HG02885 (cell line): ENCODE measurements around the gene ASB7.
"Not testable (repeated sequence)": the region's sequence is repeated elsewhere in the genome, so short reads cannot be mapped to it uniquely, and the experiment has no call there.

Source experiments
- ATAC-seq: cut with Tn5 transposase; IDR thresholded peaks from one replicate; pipeline ENCODE4 v1.9.1; 2021; ENCODE audit warnings: mild to moderate bottlenecking; ENCODE audit not compliant: unreplicated experiment, poor library complexity

ASB7 gene

GRCh38 chr15:100642950-100643338 is 40.6 kb downstream of the ASB7 start:
- ATAC-seq = no peak

- ATAC-seq = no peak
These were observed 43.3 kb downstream of the ASB7 start for GRCh38 chr15:100645671-100646070.

GRCh38 chr15:100648951-100649350 is 46.6 kb downstream of the ASB7 start:
- no peak for ATAC-seq

- ATAC-seq = no peak
These were observed 48.3 kb downstream of the ASB7 start for GRCh38 chr15:100650685-100651084.

GRCh38 chr15:100651253-100651652 is 48.9 kb downstream of the ASB7 start:
- no peak for ATAC-seq

GRCh38 chr15:100652116-100652515 is 49.7 kb downstream of the ASB7 start:
- no peak for ATAC-seq

GRCh38 chr15:100653608-100654007 is 51.2 kb downstream of the ASB7 start:
- ATAC-seq = no peak

GRCh38 chr15:100658895-100659294 is 56.5 kb downstream of the ASB7 start:
- no peak for ATAC-seq

GRCh38 chr15:100661156-100661555 is 58.8 kb downstream of the ASB7 start:
- ATAC-seq = no peak

- no peak for ATAC-seq
These were observed 60.9 kb downstream of the ASB7 start for GRCh38 chr15:100663086-100663914.

GRCh38 chr15:100663915-100664281 is 61.5 kb downstream of the ASB7 start:
- ATAC-seq = no peak

- ATAC-seq = no peak
These were observed 63.2 kb downstream of the ASB7 start for GRCh38 chr15:100665570-100665969.

- no peak for ATAC-seq
These were observed 65.3 kb downstream of the ASB7 start for GRCh38 chr15:100667405-100668347.

GRCh38 chr15:100668348-100668745 is 66.0 kb downstream of the ASB7 start:
- ATAC-seq = no peak

- no peak for ATAC-seq
These were observed 66.9 kb downstream of the ASB7 start for GRCh38 chr15:100669260-100669659.

GRCh38 chr15:100670505-100671021 is 68.2 kb downstream of the ASB7 start:
- no peak for ATAC-seq

- ATAC-seq = no peak
These were observed 68.8 kb downstream of the ASB7 start for GRCh38 chr15:100671124-100671680.

- no peak for ATAC-seq
These were observed 69.6 kb downstream of the ASB7 start for GRCh38 chr15:100671858-100672543.

GRCh38 chr15:100672959-100673358 is 70.6 kb downstream of the ASB7 start:
- no peak for ATAC-seq

GRCh38 chr15:100679151-100679550 is 76.8 kb downstream of the ASB7 start:
- ATAC-seq = not testable (repeated sequence)
